Measurements from ENCODE around the gene SRPK2. TPM values are rescaled to one million over a fixed set of nuclear protein-coding genes. Genes with fewer than 3 reads are reported as not detected.

The SRPK2 gene
- total RNA-seq, 1 experiment from 2014 or later = 59.8 TPM

- no peak for DNase-seq (ENCODE audit: low spot score)
- H3K4me1 ChIP-seq (ENCODE audit: insufficient read depth, low read length, poor library complexity, severe bottlenecking) = peaks cover 4% of the 10 kb centered on the region
- H3K36me3 ChIP-seq (ENCODE audit: insufficient read depth, low read length, poor library complexity, severe bottlenecking) = peaks cover 96% of the 10 kb centered on the region
Observed at GRCh38 chr7:105079348-105079747, 309.4 kb downstream of the SRPK2 start.

GRCh38 chr7:105073143-105073542, 315.6 kb downstream of the SRPK2 start:
- intact Hi-C loops (cut with micrococcal nuclease; ENCODE audit: unreplicated experiment) = no loop called here
- H3K27ac ChIP-seq (ENCODE audit: low read depth, low read length, poor library complexity, severe bottlenecking) = no peak overlapping the region
- POLR2A ChIA-PET (ENCODE audit: low non-redundant PET) = no interaction called here
- H3K4me1 ChIP-seq (ENCODE audit: insufficient read depth, low read length, poor library complexity, severe bottlenecking) = peaks cover 6% of the 10 kb centered on the region
- DNase-seq (ENCODE audit: low spot score) = no peak
- H3K4me3 ChIP-seq (ENCODE audit: low read depth, low read length, poor library complexity, severe bottlenecking) = no peak overlapping the region
- H3K36me3 ChIP-seq (ENCODE audit: insufficient read depth, low read length, poor library complexity, severe bottlenecking) = peaks cover 68% of the 10 kb centered on the region
- no peaks in the 10 kb centered on the region for H3K9me3 ChIP-seq (ENCODE audit: low read depth, low read length, poor library complexity, severe bottlenecking)
- TF ChIP-seq CTCF (conservative IDR thresholded peaks at IDR 0.05; ENCODE audit: low read depth, low read length) (no peak), EZH2 (IDR thresholded peaks at IDR 0.05; ENCODE audit: borderline replicate concordance, low read depth, low read length, poor library complexity, severe bottlenecking) (no peak)
- no peaks in the 10 kb centered on the region for H3K27me3 ChIP-seq (replicated peaks; ENCODE audit: insufficient read depth, low read depth, low read length, poor library complexity)
- no TSS peak for BruUV-seq (replicated peaks)
- CTCF ChIA-PET = no interaction called here

More at GRCh38 chr7:105079348-105079747, 309.4 kb downstream of the SRPK2 start:
- CTCF ChIA-PET = no interaction called here
- POLR2A ChIA-PET (ENCODE audit: low non-redundant PET) = no interaction called here
- H3K27me3 ChIP-seq (replicated peaks; ENCODE audit: insufficient read depth, low read depth, low read length, poor library complexity) = no peaks in the 10 kb centered on the region
- no peak overlapping the region for H3K27ac ChIP-seq (ENCODE audit: low read depth, low read length, poor library complexity, severe bottlenecking)
- H3K9me3 ChIP-seq (ENCODE audit: low read depth, low read length, poor library complexity, severe bottlenecking) = no peaks in the 10 kb centered on the region
- BruUV-seq (replicated peaks) = no TSS peak
- intact Hi-C loops (cut with micrococcal nuclease; ENCODE audit: unreplicated experiment) = no loop called here
- H3K4me3 ChIP-seq (ENCODE audit: low read depth, low read length, poor library complexity, severe bottlenecking) = no peak overlapping the region
- TF ChIP-seq CTCF (conservative IDR thresholded peaks at IDR 0.05; ENCODE audit: low read depth, low read length) = no peak
- no peak for TF ChIP-seq EZH2 (IDR thresholded peaks at IDR 0.05; ENCODE audit: borderline replicate concordance, low read depth, low read length, poor library complexity, severe bottlenecking)

GRCh38 chr7:105068886-105069285, 319.8 kb downstream of the SRPK2 start:
- Histone ChIP-seq H3K4me3 (ENCODE audit: low read depth, low read length, poor library complexity, severe bottlenecking) (no peak overlapping the region), H3K27me3 (replicated peaks; ENCODE audit: insufficient read depth, low read depth, low read length, poor library complexity) (no peaks in the 10 kb centered on the region), H3K9me3 (ENCODE audit: low read depth, low read length, poor library complexity, severe bottlenecking) (no peaks in the 10 kb centered on the region), H3K27ac (ENCODE audit: low read depth, low read length, poor library complexity, severe bottlenecking) (no peak overlapping the region), H3K36me3 (ENCODE audit: insufficient read depth, low read length, poor library complexity, severe bottlenecking) (peaks cover 51% of the 10 kb centered on the region), H3K4me1 (ENCODE audit: insufficient read depth, low read length, poor library complexity, severe bottlenecking) (no peaks in the 10 kb centered on the region)
- BruUV-seq (replicated peaks) = no TSS peak
- POLR2A ChIA-PET (ENCODE audit: low non-redundant PET) = no interaction called here
- CTCF ChIA-PET = no interaction called here
- intact Hi-C loops (cut with micrococcal nuclease; ENCODE audit: unreplicated experiment) = no loop called here
- no peak for DNase-seq (ENCODE audit: low spot score)
- TF ChIP-seq EZH2 (IDR thresholded peaks at IDR 0.05; ENCODE audit: borderline replicate concordance, low read depth, low read length, poor library complexity, severe bottlenecking) = no peak
- no peak for TF ChIP-seq CTCF (conservative IDR thresholded peaks at IDR 0.05; ENCODE audit: low read depth, low read length)
